ENCODE results near the gene KCTD17.

The KCTD17 gene

DNA sequence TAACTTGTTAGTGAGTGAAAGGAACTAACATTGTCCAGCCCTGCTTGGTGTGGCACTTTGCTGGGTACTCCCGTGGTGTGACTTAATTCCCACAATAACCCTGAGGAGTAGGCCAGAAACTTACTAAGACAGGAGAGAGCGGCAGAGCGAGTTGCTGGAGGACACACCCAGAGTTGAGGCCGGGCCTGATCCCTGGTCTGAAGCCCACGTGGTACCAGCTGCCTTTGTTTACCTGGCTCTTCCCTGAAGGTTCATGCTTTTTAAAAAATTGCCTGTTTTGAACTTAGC lies 31.4 kb upstream of the KCTD17 start:
- no peak for DNase-seq (ENCODE audit: low read depth)

DNA sequence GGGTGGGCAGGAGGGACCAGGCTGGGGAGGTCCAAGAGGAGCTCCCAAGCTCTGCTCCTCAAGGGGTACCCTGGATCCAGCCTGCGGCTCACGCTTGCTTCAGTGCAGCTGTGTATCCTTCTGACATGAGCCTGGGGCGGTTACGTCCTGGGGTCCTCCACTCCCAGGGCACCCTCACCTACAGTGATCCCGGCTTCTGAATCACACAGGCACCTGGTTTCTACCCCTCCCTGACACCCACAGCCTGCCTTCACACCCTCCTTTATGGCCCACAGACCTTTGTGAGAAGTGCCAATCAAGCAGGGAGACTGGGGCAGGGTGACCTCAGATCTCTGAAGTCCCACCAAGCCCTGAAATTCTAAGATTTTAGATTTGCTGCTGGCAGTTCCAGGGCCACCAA lies 30.5 kb upstream of the KCTD17 start:
- no peak for DNase-seq (ENCODE audit: low read depth)

DNA sequence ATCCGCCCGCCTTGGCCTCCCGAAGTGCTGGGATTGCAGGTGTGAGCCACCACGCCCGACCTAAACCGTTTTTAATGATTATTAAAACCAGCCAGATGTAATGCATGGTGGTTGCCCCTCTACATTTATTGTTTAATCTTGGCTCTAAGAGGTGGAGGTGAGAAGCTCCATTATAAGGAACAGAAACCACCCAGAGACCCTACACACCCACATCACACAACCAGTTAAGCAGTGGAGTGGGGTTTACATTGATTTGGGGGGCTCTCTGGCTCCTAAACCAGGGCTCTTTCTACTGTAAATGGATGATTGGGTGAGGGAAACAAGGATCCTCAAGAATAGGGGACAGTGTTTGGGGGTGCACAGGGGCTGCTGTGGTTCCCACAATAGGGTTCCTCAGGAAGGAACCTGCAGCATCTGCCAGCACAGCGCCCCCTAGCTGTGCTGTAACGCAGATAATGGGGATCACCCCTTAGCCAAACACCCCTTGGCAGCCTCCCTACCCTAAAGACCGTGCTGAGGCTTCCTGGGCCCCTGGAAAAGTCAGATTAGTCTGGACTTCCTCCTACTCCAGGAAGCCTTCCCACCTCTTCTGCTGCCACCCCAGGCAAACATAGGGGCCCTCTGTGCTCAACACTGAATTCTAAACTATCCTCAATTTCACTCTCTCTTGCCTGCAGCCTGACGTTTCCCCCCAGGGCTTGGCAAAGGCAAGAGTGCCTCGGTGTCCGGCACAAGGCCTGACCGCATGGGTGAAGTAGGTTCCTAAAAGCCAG lies 29.6 kb upstream of the KCTD17 start:
- DNase-seq (ENCODE audit: low read depth): peak; percentile 27

DNA sequence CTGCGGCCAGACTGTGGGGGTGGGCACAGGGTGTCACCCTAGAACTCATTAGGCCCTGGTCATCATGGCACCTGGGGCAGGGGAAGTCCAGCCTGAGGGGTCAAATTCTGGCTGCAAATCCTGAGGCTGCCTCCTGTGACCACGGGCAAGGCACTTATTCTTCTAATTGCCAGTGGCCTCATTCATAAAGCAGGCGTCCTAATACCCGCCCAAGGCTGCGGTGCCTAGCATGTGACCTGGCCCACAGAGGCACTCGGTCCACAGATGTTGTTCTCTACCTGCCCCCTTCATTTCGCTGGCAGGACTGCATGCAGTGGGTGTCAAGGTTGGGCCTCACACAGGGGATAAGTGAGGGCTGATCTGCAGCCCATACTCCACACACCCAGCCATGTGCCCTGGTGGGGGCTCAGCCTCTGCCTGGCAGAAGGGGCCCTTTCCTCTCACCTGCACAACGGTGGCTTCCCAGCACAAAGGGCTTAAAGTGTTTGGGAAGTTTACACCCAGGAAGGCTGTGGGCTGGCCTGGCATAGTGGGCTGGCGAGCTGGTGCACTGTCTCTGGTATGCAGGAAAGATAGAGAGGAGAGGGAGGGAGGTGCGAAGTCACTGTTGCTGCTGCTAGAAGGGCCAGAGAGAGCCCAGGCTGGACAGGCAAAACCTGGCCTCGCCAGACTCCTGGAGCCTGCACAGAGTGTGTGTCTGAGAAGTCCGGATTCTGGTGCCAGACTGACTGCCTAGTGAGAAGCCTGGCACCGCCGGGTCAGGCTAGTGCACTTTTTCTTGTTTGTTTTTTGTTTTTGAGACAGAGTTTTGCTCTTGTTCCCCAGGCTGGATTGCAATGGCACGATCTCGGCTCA lies 28.8 kb upstream of the KCTD17 start:
- no peak for DNase-seq (ENCODE audit: low read depth)

DNA sequence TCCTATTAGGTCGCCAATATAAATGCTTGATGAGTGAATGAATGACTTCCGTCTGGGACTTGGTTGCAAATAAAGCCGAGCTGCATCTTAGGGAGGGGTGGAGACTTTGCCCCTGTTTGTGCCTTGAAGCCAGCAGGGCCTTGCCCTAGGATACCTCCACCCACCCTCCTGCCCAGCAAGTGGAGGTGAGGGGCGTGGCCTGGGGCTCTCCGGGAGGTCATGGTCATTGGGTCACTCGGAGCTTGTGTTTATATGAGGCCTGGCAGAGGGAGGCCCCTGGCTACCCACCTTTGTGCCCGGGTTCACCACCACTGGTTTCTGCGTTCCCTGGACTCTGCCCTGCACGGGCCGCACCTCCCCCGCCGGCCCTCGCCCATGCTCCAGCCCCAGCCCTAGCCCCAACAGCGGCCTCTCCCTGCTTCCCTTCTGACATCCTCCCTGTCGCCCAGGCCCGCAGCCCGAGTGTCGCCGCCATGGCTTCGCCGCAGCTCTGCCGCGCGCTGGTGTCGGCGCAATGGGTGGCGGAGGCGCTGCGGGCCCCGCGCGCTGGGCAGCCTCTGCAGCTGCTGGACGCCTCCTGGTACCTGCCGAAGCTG lies 27.7 kb upstream of the KCTD17 start:
- DNase-seq (ENCODE audit: low read depth): no peak

- DNase-seq (ENCODE audit: low read depth): no peak
These were observed 27.0 kb upstream of the KCTD17 start for GRCh38 chr22:37024339-37025157.

DNA sequence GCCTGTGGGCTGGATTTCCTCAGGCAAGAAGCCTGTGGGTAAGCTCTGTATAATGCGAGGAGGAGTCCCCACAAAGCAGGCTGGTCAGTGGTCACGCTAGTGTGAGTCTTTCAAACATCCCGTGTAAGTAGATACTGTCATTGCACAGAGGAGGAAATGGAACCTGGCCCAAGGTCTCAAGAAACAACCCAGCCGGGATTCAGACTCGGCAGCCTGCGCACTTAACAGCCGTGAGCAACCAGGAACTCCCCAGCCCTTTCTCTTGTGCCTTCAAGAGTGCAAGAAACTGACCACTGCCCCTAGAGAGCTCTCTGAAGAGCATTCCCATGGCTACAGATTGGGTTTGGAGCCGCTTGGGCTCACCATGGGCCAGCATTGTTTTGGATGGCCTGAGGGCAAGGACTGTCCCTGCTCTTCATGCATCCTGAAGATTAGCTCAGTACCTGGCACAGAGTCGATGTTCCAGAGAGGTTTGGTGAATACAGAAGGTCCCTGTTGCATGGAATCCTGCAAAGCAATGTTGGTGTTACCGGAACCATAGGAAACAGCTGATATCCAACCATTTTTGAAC lies 26.0 kb upstream of the KCTD17 start:
- no peak for DNase-seq (ENCODE audit: low read depth)

GRCh38 chr22:37026325-37026724 lies 25.2 kb upstream of the KCTD17 start:
- no peak for DNase-seq (ENCODE audit: low read depth)

DNA sequence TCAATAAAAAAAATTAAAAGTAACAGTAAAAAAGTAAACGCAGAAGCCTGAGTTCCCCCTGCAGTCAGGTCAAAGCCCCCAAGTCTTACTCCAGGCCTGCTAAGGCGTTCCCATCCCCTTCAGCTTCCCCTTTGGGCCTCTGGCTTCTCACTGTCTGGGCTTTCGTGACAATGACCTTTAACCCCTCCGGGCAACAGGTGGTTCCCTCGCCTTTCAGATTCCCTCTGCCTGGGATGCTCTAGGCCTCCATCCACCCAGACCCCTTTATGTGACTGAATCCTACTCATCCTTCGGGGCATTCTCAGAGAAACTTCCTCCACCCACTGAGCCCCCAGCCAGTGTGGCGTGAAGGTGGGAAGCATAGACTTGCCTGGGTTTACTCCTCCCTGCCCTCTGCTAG lies 24.0 kb upstream of the KCTD17 start:
- DNase-seq (ENCODE audit: low read depth): no peak

DNA sequence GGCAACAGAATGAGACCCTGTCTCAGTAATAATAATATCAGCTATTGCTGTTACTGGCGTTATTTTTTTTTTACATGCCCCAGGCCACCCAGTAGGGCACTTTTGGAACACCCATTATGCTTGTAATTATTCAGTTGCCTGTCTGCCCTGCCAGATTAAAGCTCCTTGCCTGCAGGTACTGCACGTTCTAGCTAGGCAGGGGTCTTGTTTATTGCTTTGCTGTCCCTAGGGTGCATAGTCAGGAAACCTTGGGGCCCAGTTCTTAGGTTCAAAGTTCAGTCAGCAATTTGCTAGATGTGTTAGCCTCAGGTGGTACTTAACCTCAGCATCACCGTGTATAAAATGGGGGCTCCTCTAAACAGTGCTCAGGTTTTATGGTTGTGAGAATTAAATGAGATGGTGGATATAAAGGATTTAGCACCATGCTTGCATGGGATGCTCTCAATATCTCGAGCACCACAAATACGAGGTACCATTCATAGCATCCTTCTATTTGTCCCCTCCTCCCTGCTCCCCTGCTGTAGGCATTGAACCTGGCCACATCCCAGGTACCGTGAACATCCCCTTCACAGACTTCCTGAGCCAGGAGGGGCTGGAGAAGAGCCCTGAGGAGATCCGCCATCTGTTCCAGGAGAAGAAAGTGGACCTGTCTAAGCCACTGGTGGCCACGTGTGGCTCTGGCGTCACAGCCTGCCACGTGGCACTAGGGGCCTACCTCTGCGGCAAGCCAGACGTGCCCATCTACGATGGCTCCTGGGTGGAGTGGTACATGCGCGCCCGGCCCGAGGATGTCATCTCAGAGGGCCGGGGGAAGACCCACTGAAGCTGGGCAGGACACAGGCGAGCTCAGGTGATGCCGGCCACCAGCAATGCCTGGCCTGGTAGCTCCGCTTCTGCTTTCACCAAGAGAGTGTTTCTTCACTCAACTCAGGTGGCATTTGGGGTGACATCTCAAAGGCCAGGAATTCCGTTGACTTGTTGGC lies 22.6 kb upstream of the KCTD17 start:
- no peak for DNase-seq (ENCODE audit: low read depth)

DNA sequence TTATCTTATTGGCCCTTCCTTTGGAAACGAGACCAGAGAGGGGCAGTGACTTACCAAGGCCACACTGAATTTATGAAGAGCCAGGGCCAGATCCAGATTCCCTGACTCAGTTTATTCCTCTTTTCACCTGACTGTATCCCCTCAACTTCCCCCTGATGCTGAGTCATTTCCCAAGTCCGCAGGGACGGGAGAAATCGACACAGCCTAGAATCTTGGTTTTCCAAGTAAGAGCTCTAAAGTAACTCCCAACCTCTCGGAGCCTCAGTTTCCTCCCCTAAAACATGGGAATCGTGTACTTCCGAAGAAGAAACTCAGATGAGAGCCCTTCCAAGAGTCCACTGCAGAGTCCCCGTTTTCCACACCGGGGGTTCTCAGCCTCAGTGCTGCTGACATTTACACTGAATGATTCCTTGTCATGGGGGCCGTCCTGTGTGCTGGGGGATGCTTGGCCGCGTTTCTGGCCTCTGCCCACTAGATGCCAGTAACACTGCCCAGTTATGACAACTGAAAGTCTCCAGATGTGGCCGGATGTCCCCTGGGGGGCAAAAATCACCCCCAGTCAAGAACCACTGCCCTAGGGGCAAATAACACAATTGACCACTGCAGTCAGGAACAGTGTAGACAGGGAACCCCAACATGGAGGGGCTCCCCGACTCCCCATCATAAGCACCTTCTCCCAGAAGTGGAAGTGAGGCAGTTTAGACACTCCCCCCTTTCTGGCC lies 20.8 kb upstream of the KCTD17 start:
- no peak for DNase-seq (ENCODE audit: low read depth)

DNA sequence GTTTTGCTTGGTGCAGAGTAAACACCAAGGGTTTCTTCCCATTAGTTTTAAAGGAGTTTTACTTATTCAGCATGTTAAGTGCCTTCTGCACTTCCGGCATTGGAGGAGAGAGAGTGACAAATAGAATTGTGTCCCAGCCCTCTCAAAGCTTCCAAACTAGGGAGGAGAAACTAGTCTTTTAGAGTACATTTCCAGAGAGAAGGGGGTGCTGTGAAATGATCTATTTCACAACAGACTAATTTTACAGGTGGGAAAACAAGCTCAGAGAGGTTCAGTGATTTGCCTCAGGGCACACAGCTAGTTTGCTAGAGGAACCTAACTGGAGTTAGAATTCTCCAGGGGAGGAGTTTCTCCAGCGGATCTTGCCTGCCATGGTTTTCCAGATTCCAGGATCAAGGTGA lies 19.4 kb upstream of the KCTD17 start:
- DNase-seq (ENCODE audit: low read depth): no peak

DNA sequence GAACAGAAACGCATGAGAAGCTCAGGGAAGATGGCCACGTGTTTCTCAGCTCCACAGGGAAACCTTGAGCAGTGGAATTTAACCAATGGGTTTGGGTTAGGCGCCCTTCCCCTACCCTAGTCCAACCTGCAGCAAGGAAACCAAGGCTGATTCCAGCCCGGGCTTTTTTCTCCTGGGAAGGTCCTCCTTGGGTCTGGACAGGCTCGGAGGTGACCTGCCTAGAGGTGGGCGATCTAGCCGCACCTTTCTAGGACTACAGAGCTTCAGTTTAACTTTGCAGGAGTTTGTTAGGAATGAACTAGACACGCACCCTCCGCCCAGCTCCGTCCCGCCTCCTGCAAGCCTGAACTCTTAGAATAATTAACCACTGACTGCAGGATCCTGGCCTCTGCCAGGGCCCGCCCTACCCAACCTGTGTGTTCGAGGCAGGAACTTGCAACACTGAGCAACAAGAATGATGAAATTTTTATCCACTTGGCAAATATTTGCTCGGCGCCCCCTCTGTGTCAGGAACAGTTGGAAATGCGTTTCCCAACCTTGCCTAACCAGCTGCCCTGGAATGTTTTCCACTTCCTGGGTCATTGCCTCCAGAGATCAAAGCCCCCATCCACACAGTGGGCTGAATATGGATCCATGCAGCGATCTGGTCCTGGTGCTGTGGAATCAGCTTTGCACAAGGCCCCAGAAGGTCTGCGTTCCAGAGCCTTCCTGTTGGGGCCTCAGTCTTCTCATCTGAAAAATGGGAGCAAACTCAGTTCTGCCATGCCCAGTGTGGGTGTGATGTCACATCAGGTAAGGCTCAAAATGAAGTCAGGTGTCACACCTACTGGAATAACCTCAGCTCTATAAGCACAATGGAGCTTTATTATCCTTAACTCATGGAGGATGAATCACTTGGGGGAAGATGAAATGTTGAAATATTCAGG lies 18.7 kb upstream of the KCTD17 start:
- no peak for DNase-seq (ENCODE audit: low read depth)

DNA sequence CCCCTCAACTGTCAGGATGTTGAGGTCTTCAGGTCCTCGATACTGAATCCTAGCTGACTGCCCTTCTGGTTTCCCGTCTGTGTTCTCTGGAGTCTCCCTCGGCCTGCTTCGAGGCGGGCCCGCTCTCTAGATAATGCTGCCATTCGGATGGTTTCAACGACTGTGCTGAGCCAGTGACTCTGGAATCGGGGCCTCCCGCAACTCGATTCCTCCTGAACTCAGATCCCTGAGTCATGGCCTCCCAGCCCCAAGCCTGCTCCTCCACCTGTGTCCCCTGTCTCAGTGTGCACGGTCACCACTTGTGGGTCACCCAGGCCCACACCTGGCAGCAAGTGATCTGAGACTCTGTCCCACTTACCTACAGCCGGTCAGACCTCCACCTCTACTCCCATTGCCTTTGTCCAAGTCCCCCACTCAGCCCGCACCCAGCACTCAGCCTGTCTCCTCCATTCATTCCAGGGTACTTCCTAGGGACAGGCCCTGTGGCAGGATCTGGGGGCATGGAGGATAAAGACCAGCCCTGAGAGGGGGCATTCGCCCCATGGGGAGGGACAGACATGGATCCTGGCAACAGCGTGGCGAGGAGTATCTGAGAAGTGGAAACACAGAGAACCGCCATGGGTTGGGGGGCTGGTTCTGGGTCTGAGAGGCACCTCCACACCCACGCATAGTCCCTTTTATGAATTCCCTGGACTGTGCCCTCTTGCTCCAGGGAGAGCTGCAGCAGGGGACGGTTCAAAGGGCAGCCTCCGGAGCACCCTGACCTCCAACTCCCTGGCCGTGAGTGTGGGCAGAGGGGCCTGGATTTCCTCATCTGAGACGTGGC lies 17.7 kb upstream of the KCTD17 start:
- DNase-seq (ENCODE audit: low read depth): no peak

- no peak for DNase-seq (ENCODE audit: low read depth)
These were observed 14.7 kb upstream of the KCTD17 start for GRCh38 chr22:37036655-37037377.

DNA sequence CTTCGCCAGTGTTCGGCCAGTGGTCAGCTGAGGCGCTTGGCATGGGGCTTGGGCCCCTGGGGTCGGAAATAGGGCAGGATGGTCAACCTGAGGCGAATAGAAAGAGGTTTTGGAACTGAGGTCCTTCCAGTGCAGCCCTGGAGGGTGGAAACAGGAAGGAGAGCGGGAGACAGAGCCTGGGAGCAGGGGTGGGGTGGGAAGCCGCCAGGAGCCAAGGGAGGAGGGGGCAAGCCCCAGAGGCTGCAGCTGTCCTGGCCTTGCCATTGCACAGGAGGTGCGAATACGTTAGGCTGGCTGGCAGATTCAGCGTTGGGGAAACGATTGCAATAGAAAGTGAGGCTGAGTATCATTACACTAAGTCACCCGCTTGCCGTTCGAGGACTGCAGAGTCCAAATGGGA lies 13.9 kb upstream of the KCTD17 start:
- DNase-seq (ENCODE audit: low read depth): no peak

DNA sequence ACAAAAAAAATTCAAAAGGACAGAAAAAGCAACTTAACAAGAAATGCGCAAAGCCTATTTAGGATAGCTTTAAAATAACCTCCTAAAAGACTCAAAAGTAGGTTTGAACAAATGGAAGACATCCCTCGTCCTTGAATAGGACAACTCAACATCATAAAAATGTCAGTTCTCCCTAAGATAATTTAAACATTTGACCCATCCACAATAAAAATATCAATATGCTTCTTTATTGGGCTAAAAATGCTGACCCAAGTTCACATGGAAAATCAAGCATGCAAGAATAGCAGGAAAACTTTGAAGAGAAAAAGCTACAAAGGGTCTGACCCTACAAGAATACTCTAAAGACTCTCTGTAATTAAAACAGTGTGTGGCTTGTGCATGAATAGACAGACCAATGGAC lies 12.1 kb upstream of the KCTD17 start:
- no peak for DNase-seq (ENCODE audit: low read depth)
